ENCODE data around the gene MYL5.
"Not testable (repeated sequence)": the region's sequence is repeated elsewhere in the genome, so short reads cannot be mapped to it uniquely, and the experiment has no call there.

MYL5 gene

DNA sequence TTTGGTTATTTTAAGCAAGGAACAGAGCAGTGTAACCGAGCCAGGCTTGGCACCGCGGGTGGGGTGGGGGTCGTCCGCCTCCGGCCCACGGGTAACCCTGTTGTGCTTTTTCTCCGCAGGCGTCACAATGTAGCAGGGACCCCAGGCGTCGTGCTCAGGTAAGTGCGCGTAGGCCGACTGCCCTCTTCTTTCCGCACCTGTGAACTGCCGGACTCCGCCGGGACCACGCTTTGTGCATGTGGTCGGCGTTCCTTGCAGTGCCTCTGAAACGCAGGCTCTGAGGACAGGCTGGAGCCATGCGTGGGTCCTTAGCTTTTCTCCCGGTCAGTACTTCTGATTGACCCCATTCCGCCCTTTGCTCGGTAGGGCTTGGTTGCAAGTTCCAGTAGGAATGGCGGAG is 56.2 kb downstream of the MYL5 start:
- DNase-seq, result no peak

DNA sequence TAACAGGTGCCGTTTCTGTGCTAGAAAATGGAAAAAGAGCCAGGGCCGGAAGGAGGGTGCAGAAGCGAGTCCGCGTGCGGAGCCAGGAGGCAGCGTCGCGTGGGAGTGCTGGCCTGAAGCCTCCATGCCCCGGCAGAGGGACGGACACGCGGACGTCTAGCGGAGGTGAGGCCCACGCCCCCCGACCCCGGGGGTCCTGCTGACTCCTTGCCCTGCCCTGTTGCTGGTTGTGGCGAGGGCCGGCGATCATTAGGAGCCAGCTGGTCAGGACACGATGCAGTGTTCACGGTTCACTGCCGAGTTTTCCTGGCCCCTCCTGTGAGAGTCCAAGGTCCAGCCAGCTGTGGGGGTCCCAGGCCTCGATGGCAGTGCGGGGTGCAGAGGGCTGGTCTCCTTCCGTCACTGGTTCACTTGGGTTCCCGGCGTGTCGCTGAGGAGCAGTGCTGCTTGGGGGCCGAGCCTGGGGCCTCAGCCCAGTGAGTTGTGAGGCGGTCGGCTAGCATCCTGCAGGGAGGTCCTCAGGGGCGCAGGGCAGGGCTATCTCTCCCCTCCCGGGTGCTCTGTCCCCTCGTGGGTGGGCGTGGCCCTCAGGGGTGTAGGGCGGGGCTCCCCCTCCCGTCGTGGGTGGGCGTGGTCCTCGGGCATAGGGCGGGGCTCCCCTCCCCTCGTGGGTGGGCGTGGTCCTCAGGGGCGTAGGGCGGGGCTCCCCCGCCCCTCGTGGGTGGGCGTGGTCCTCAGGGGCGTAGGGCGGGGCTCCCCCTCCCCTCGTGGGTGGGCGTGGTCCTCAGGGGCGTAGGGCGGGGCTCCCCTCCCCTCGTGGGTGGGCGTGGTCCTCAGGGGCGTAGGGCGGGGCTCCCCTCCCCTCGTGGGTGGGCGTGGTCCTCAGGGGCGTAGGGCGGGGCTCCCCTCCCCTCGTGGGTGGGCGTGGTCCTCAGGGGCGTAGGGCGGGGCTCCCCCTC is 56.9 kb downstream of the MYL5 start:
- DNase-seq, result not testable (repeated sequence)
